HepG2 (cell line): ENCODE results near the gene P4HB. TPM values are rescaled to one million over a fixed set of nuclear protein-coding genes. Genes with fewer than 3 reads are reported as not detected.

Experiments
- ELF1 ChIP-seq: sonication (generic); formaldehyde crosslinking; IDR thresholded peaks from 2 replicates; pipeline ENCODE4 v1.4.0; 2020; ENCODE audit warnings: missing genetic modification reagents
- EP300 ChIP-seq, 3 experiments: sonication (generic) in 1 of 3; formaldehyde crosslinking in 1 of 3; IDR thresholded peaks; 2 replicates each; pipeline versions ENCODE4 v1.5.1 to v1.6.1; 2011 to 2020; ENCODE audit warnings: low read depth in 2 of 3, low read length in 2 of 3, borderline replicate concordance in 1 of 3, improper control_type of control experiment in 1 of 3, mild to moderate bottlenecking in 1 of 3, missing genetic modification reagents in 1 of 3, moderate library complexity in 1 of 3
- ERF ChIP-seq: IDR thresholded peaks from 2 replicates; pipeline ENCODE4 v1.6.1; 2018; ENCODE audit warnings: missing biosample characterization, missing genetic modification reagents
- KAT8 ChIP-seq: IDR thresholded peaks from 2 replicates; pipeline ENCODE4 v1.6.1; 2016; ENCODE audit warnings: missing genetic modification reagents, missing compliant biosample characterization
- MEIS2 ChIP-seq: sonication (generic); formaldehyde crosslinking; IDR thresholded peaks from 2 replicates; pipeline ENCODE4 v1.9.0; 2021; ENCODE audit warnings: mild to moderate bottlenecking, missing genetic modification reagents
- RARA ChIP-seq: IDR thresholded peaks from 2 replicates; pipeline ENCODE4 v1.6.1; 2016; ENCODE audit warnings: missing genetic modification reagents, missing compliant biosample characterization
- SIN3B ChIP-seq: fragments of 150-350 bp; IDR thresholded peaks from 2 replicates; pipeline ENCODE4 v1.6.1; 2014; ENCODE audit warnings: low read length
- THAP11 ChIP-seq: IDR thresholded peaks from 2 replicates; pipeline ENCODE4 v1.6.1; 2016; ENCODE audit warnings: missing biosample characterization, missing genetic modification reagents
- XRCC5 ChIP-seq: fragments of 200-400 bp; formaldehyde crosslinking; optimal IDR thresholded peaks from 2 replicates; pipeline ENCODE3; 2017; ENCODE audit warnings: mild to moderate bottlenecking, low read length
- ZBTB33 ChIP-seq: sonication (generic); formaldehyde crosslinking; IDR thresholded peaks from 2 replicates; pipeline ENCODE4 v1.4.0; 2020; ENCODE audit warnings: missing genetic modification reagents
- ZFP62 ChIP-seq: sonication (generic); formaldehyde crosslinking; IDR thresholded peaks from 2 replicates; pipeline ENCODE4 v1.4.0; 2020; ENCODE audit warnings: missing genetic modification reagents
- ZNF354B ChIP-seq: sonication (generic); formaldehyde crosslinking; IDR thresholded peaks from 2 replicates; pipeline ENCODE4 v1.8.0; 2022; ENCODE audit warnings: mild to moderate bottlenecking, missing genetic modification reagents
- ZNF746 ChIP-seq: sonication (generic); formaldehyde crosslinking; IDR thresholded peaks from 2 replicates; pipeline ENCODE4 v1.8.0; 2022; ENCODE audit warnings: mild to moderate bottlenecking, missing genetic modification reagents
- ZNF790 ChIP-seq: sonication (generic); formaldehyde crosslinking; IDR thresholded peaks from 2 replicates; pipeline ENCODE4 v1.8.0; 2022; ENCODE audit warnings: missing genetic modification reagents, mild to moderate bottlenecking, borderline replicate concordance
- ZSCAN31 ChIP-seq: sonication (generic); formaldehyde crosslinking; IDR thresholded peaks from 2 replicates; pipeline ENCODE4 v1.5.0; 2020; ENCODE audit warnings: low read depth, mild to moderate bottlenecking, missing genetic modification reagents
- polyA plus RNA-seq, 8 experiments: library from polyadenylated mRNA; depleted of rRNA in 3 of 8; stranded (reverse) in 7 of 8; unstranded in 1 of 8; fragments of >200 nt; fragmentation: Illumina TruSeq in 4 of 8; extraction: Trizol in 4 of 8; gene quantifications; 2 replicates each; pipeline versions ENCODE4 v1.2.1 to v1.2.3, GENCODE V29; 2011 to 2016; ENCODE audit warnings: low read depth in 4 of 8, missing spikeins in 1 of 8, mixed read lengths in 1 of 8; ENCODE audit not compliant: insufficient read depth in 1 of 8
- total RNA-seq, 5 experiments: library from RNA; depleted of rRNA; stranded (reverse); fragments of >200 nt; fragmentation: Illumina TruSeq; extraction: Trizol; gene quantifications; 2 replicates each; pipeline ENCODE4 v1.2.3, GENCODE V29; 2016; ENCODE audit warnings: low read depth in 1 of 5
- TF ChIP-seq, protein P1 (sequence below): sonication (generic); formaldehyde crosslinking; IDR thresholded peaks from 2 replicates; pipeline ENCODE4 v1.5.1; 2020; ENCODE audit warnings: mild to moderate bottlenecking, missing genetic modification reagents, moderate library complexity
- TF ChIP-seq, protein P2 (sequence below): IDR thresholded peaks from 2 replicates; pipeline ENCODE4 v1.6.1; 2018; ENCODE audit warnings: missing genetic modification reagents, mild to moderate bottlenecking, missing compliant biosample characterization
- TF ChIP-seq, protein P3 (sequence below): sonication (generic); formaldehyde crosslinking; IDR thresholded peaks from 2 replicates; pipeline ENCODE4 v1.5.1; 2020; ENCODE audit warnings: mild to moderate bottlenecking, missing genetic modification reagents, moderate library complexity

P4HB gene
- total and polyA plus RNA-seq, 2 of the 13 experiments (the other 11 are each of a cell fraction or from before 2014, with no cell fraction given) = 185 to 782 TPM

GRCh38 chr17:81821603-81822311 lies 38.6 kb downstream of the P4HB start (continued):
- TF ChIP-seq, protein P1, sequence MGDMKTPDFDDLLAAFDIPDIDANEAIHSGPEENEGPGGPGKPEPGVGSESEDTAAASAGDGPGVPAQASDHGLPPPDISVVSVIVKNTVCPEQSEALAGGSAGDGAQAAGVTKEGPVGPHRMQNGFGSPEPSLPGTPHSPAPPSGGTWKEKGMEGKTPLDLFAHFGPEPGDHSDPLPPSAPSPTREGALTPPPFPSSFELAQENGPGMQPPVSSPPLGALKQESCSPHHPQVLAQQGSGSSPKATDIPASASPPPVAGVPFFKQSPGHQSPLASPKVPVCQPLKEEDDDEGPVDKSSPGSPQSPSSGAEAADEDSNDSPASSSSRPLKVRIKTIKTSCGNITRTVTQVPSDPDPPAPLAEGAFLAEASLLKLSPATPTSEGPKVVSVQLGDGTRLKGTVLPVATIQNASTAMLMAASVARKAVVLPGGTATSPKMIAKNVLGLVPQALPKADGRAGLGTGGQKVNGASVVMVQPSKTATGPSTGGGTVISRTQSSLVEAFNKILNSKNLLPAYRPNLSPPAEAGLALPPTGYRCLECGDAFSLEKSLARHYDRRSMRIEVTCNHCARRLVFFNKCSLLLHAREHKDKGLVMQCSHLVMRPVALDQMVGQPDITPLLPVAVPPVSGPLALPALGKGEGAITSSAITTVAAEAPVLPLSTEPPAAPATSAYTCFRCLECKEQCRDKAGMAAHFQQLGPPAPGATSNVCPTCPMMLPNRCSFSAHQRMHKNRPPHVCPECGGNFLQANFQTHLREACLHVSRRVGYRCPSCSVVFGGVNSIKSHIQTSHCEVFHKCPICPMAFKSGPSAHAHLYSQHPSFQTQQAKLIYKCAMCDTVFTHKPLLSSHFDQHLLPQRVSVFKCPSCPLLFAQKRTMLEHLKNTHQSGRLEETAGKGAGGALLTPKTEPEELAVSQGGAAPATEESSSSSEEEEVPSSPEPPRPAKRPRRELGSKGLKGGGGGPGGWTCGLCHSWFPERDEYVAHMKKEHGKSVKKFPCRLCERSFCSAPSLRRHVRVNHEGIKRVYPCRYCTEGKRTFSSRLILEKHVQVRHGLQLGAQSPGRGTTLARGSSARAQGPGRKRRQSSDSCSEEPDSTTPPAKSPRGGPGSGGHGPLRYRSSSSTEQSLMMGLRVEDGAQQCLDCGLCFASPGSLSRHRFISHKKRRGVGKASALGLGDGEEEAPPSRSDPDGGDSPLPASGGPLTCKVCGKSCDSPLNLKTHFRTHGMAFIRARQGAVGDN = peak; percentile 85
- TF ChIP-seq SIN3B (no peak), ZNF354B (CRISPR knock-in tag) (no peak), RARA (CRISPR knock-in tag) (peak; percentile 66), ERF (CRISPR knock-in tag) (peak; percentile 83), ZFP62 (CRISPR knock-in tag) (no peak), ZSCAN31 (CRISPR knock-in tag) (0 out of 2 replicates have a peak, but pooled peaks have one; percentile 47), MEIS2 (CRISPR knock-in tag) (0 out of 2 replicates have a peak, but pooled peaks have one; percentile 20), EP300 (IDR thresholded peaks at IDR 0.05; ENCODE audit: low read depth in 2 of 2, low read length in 2 of 2) (peak in 1 of 2 experiments; percentile 29; a peak in 1 of 4 replicates), EP300 (CRISPR knock-in tag; IDR thresholded peaks at IDR 0.05; ENCODE audit: borderline replicate concordance) (no peak; the same call in 1 of the 2 replicates), THAP11 (CRISPR knock-in tag) (peak; percentile 67), XRCC5 (peak; percentile 91), ZNF746 (0 out of 2 replicates have a peak, but pooled peaks have one; percentile 28), KAT8 (CRISPR knock-in tag) (peak; percentile 82), ZBTB33 (peak; percentile 94), ELF1 (CRISPR knock-in tag) (peak; percentile 73), ZNF790 (no peak)
- TF ChIP-seq, protein P2, sequence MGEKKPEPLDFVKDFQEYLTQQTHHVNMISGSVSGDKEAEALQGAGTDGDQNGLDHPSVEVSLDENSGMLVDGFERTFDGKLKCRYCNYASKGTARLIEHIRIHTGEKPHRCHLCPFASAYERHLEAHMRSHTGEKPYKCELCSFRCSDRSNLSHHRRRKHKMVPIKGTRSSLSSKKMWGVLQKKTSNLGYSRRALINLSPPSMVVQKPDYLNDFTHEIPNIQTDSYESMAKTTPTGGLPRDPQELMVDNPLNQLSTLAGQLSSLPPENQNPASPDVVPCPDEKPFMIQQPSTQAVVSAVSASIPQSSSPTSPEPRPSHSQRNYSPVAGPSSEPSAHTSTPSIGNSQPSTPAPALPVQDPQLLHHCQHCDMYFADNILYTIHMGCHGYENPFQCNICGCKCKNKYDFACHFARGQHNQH (CRISPR knock-in tag) = peak; percentile 62; the same call in 1 of the 2 replicates
- TF ChIP-seq, protein P3, sequence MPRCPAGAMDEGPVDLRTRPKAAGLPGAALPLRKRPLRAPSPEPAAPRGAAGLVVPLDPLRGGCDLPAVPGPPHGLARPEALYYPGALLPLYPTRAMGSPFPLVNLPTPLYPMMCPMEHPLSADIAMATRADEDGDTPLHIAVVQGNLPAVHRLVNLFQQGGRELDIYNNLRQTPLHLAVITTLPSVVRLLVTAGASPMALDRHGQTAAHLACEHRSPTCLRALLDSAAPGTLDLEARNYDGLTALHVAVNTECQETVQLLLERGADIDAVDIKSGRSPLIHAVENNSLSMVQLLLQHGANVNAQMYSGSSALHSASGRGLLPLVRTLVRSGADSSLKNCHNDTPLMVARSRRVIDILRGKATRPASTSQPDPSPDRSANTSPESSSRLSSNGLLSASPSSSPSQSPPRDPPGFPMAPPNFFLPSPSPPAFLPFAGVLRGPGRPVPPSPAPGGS (CRISPR knock-in tag) = 0 out of 2 replicates have a peak, but pooled peaks have one; percentile 30
